ENCODE data around the gene ZFAND3.

GRCh38 chr6:38001386-38001785 is 181.9 kb downstream of the ZFAND3 start:
- TF ChIP-seq EZH2phosphoT487 (IDR thresholded peaks at IDR 0.05; ENCODE audit: borderline replicate concordance, low read length) = no peak
- TF ChIP-seq, protein P1, sequence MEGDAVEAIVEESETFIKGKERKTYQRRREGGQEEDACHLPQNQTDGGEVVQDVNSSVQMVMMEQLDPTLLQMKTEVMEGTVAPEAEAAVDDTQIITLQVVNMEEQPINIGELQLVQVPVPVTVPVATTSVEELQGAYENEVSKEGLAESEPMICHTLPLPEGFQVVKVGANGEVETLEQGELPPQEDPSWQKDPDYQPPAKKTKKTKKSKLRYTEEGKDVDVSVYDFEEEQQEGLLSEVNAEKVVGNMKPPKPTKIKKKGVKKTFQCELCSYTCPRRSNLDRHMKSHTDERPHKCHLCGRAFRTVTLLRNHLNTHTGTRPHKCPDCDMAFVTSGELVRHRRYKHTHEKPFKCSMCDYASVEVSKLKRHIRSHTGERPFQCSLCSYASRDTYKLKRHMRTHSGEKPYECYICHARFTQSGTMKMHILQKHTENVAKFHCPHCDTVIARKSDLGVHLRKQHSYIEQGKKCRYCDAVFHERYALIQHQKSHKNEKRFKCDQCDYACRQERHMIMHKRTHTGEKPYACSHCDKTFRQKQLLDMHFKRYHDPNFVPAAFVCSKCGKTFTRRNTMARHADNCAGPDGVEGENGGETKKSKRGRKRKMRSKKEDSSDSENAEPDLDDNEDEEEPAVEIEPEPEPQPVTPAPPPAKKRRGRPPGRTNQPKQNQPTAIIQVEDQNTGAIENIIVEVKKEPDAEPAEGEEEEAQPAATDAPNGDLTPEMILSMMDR (conservative IDR thresholded peaks at IDR 0.05; ENCODE audit: low read depth, low read length) = no peak

Measured in PC-3 (cell line).